ENCODE results near the gene GPRIN3.

Gene GPRIN3

GRCh38 chr4:89218587-89218986 is 89.0 kb downstream of the GPRIN3 start:
- no peak overlapping the region for H3K27ac ChIP-seq
- no peak for TF ChIP-seq ZFX (IDR thresholded peaks at IDR 0.05; ENCODE audit: borderline replicate concordance)
- no peak for TF ChIP-seq CTCF (IDR thresholded peaks at IDR 0.05)

- no peak overlapping the region for H3K27ac ChIP-seq
- TF ChIP-seq ZFX (IDR thresholded peaks at IDR 0.05; ENCODE audit: borderline replicate concordance): no peak
- TF ChIP-seq CTCF (IDR thresholded peaks at IDR 0.05): no peak
Measured at GRCh38 chr4:89217604-89218003, 90.0 kb downstream of the GPRIN3 start.

GRCh38 chr4:89216866-89217265 is 90.7 kb downstream of the GPRIN3 start:
- H3K27ac ChIP-seq: no peak overlapping the region
- no peak for TF ChIP-seq CTCF (IDR thresholded peaks at IDR 0.05)

- no peak overlapping the region for H3K27ac ChIP-seq
- TF ChIP-seq CTCF (IDR thresholded peaks at IDR 0.05) (no peak), ZFX (IDR thresholded peaks at IDR 0.05; ENCODE audit: borderline replicate concordance) (no peak)
Measured at GRCh38 chr4:89216422-89216821, 91.2 kb downstream of the GPRIN3 start.

GRCh38 chr4:89215736-89216135 is 91.9 kb downstream of the GPRIN3 start:
- H3K27ac ChIP-seq: no peak overlapping the region
- TF ChIP-seq ZFX (IDR thresholded peaks at IDR 0.05; ENCODE audit: borderline replicate concordance) (no peak), CTCF (IDR thresholded peaks at IDR 0.05) (no peak)

GRCh38 chr4:89214308-89214707 is 93.3 kb downstream of the GPRIN3 start:
- no peak for TF ChIP-seq CTCF (IDR thresholded peaks at IDR 0.05)
- no peak for TF ChIP-seq ZFX (IDR thresholded peaks at IDR 0.05; ENCODE audit: borderline replicate concordance)
- no peak overlapping the region for H3K27ac ChIP-seq

- no peak overlapping the region for H3K27ac ChIP-seq
- TF ChIP-seq ZFX (IDR thresholded peaks at IDR 0.05; ENCODE audit: borderline replicate concordance) (no peak), CTCF (IDR thresholded peaks at IDR 0.05) (no peak)
Measured at GRCh38 chr4:89213382-89213701, 94.3 kb downstream of the GPRIN3 start.

All from 22Rv1 (cell line).